Liver (tissue), 9 donors: Measurements from ENCODE around the gene KRTAP4-4. TPM values are rescaled to one million over a fixed set of nuclear protein-coding genes. Genes with fewer than 3 reads are reported as not detected.

Experiments
- DNase-seq: peaks from one replicate; pipeline ENCODE4 v3.0.0-alpha.2; 2017; ENCODE audit warnings: low spot score
- H3K27ac ChIP-seq, 2 donors: one replicate each; pipeline ENCODE4 v1.7.0; 2013; ENCODE audit warnings: inconsistent platforms in 2 of 2, low read length in 2 of 2, control low read depth in 1 of 2, low read depth in 1 of 2, mild to moderate bottlenecking in 1 of 2
- H3K27me3 ChIP-seq, 4 donors: one replicate each; pipeline versions ENCODE4 v1.6.1 to v1.7.0; 2013; ENCODE audit warnings: low read length in 3 of 4, inconsistent platforms in 1 of 4, mild to moderate bottlenecking in 1 of 4, moderate library complexity in 1 of 4; ENCODE audit not compliant: control insufficient read depth in 4 of 4, insufficient read depth in 4 of 4
- H3K36me3 ChIP-seq, 4 donors: one replicate each; pipeline versions ENCODE4 v1.6.1 to v1.7.0; 2013; ENCODE audit warnings: low read length in 3 of 4, mild to moderate bottlenecking in 3 of 4, low read depth in 1 of 4, moderate library complexity in 1 of 4; ENCODE audit not compliant: control insufficient read depth in 4 of 4, insufficient read depth in 3 of 4
- H3K4me1 ChIP-seq, 4 donors: one replicate each; pipeline versions ENCODE4 v1.6.1 to v1.7.0; 2013; ENCODE audit warnings: low read length in 3 of 4, mild to moderate bottlenecking in 3 of 4, moderate library complexity in 1 of 4; ENCODE audit not compliant: control insufficient read depth in 4 of 4, insufficient read depth in 4 of 4
- H3K4me3 ChIP-seq, 3 donors: one replicate each; pipeline versions ENCODE4 v1.6.1 to v1.7.0; 2013; ENCODE audit warnings: low read length in 3 of 3, control low read depth in 1 of 3, low read depth in 1 of 3, mild to moderate bottlenecking in 1 of 3
- H3K9ac ChIP-seq, 2 donors: one replicate each; pipeline ENCODE4 v1.7.0; 2013; ENCODE audit warnings: low read length in 2 of 2, mild to moderate bottlenecking in 2 of 2, moderate library complexity in 2 of 2, control low read depth in 1 of 2, low read depth in 1 of 2
- H3K9me3 ChIP-seq, 4 donors: one replicate each; pipeline versions ENCODE4 v1.6.1 to v1.7.0; 2013; ENCODE audit warnings: low read length in 3 of 4; ENCODE audit not compliant: control insufficient read depth in 4 of 4
- ATF3 ChIP-seq: IDR thresholded peaks from 2 replicates; pipeline ENCODE4 v1.6.1; 2016; ENCODE audit warnings: antibody characterized with exemption
- CTCF ChIP-seq: fragments of 150-350 bp; IDR thresholded peaks from 2 replicates; pipeline ENCODE4 v1.5.1; 2017; ENCODE audit warnings: improper control_type of control experiment, low read depth, low read length; ENCODE audit not compliant: missing input control
- EGR1 ChIP-seq, 2 donors: IDR thresholded peaks; 2 replicates each; pipeline ENCODE4 v1.6.1; 2016 to 2018; ENCODE audit warnings: antibody characterized with exemption in 2 of 2, low read depth in 2 of 2
- FOXA1 ChIP-seq: IDR thresholded peaks from 2 replicates; pipeline ENCODE4 v1.6.1; 2016; ENCODE audit warnings: antibody characterized with exemption
- FOXA2 ChIP-seq: IDR thresholded peaks from 2 replicates; pipeline ENCODE4 v1.6.1; 2016; ENCODE audit warnings: antibody characterized with exemption
- GABPA ChIP-seq, 2 donors: IDR thresholded peaks in 1 of 2; conservative IDR thresholded peaks in 1 of 2; 2 replicates each; pipeline ENCODE4 v1.6.1; 2016; ENCODE audit warnings: antibody characterized with exemption in 2 of 2, mild to moderate bottlenecking in 1 of 2, moderate library complexity in 1 of 2
- HNF4A ChIP-seq, 2 donors: conservative IDR thresholded peaks; 2 replicates each; pipeline ENCODE4 v1.6.1; 2016; ENCODE audit warnings: antibody characterized with exemption in 2 of 2, mild to moderate bottlenecking in 2 of 2
- HNF4G ChIP-seq: IDR thresholded peaks from 2 replicates; pipeline ENCODE4 v1.6.1; 2016; ENCODE audit warnings: antibody characterized with exemption
- MAX ChIP-seq: IDR thresholded peaks from 2 replicates; pipeline ENCODE4 v1.6.1; 2016; ENCODE audit warnings: antibody characterized with exemption
- NR2F2 ChIP-seq: IDR thresholded peaks from 2 replicates; pipeline ENCODE4 v1.6.1; 2016; ENCODE audit warnings: antibody characterized with exemption
- RAD21 ChIP-seq, 2 donors: IDR thresholded peaks; 2 replicates each; pipeline ENCODE4 v1.6.1; 2016; ENCODE audit warnings: antibody characterized with exemption in 2 of 2, mild to moderate bottlenecking in 2 of 2
- REST ChIP-seq: IDR thresholded peaks from 2 replicates; pipeline ENCODE4 v1.6.1; 2016; ENCODE audit warnings: antibody characterized with exemption, mild to moderate bottlenecking
- SP1 ChIP-seq: IDR thresholded peaks from 2 replicates; pipeline ENCODE4 v1.6.1; 2018; ENCODE audit warnings: antibody characterized with exemption, mild to moderate bottlenecking
- TAF1 ChIP-seq: conservative IDR thresholded peaks from 2 replicates; pipeline ENCODE4 v1.6.1; 2016; ENCODE audit warnings: antibody characterized with exemption, mild to moderate bottlenecking
- YY1 ChIP-seq: IDR thresholded peaks from 2 replicates; pipeline ENCODE4 v1.6.1; 2016; ENCODE audit warnings: antibody characterized with exemption, mild to moderate bottlenecking
- ZBTB33 ChIP-seq: IDR thresholded peaks from 2 replicates; pipeline ENCODE4 v1.6.1; 2016; ENCODE audit warnings: antibody characterized with exemption
- WGBS: extraction: QIAGEN DNeasy Blood & Tissue Kit; methylation state at CpG from one replicate; pipeline ENCODE4 v1.1.7; 2013; 5-methylcytosine and 5-hydroxymethylcytosine counted together
- polyA plus RNA-seq, 2 donors: library from polyadenylated mRNA; stranded (reverse) in 1 of 2; unstranded in 1 of 2; fragments of 200-250 nt in 1 of 2; fragments of >200 nt in 1 of 2; fragmentation: Nextera tagmentation in 1 of 2; extraction: Ambion mirVana in 1 of 2; gene quantifications; one replicate each; pipeline versions ENCODE4 v1.2.1 to v1.2.3, GENCODE V29; 2013 to 2015
- total RNA-seq, 2 donors: library from RNA; depleted of rRNA; stranded (reverse); fragments of >200 nt; gene quantifications; one replicate each; pipeline ENCODE4 v1.2.3, GENCODE V29; 2014
- donor health status: healthy.
- donor health status: healthy.
- donor health status: healthy.
- donor health status: healthy.
- donor health status: healthy.

The KRTAP4-4 gene
- total and polyA plus RNA-seq, 4 donors: not detected

GRCh38 chr17:41186872-41187271, 26.3 kb upstream of the KRTAP4-4 start:
- no peak overlapping the region for H3K4me3 ChIP-seq
- H3K27ac ChIP-seq: no peak overlapping the region
- no peaks in the 10 kb centered on the region for H3K36me3 ChIP-seq
- 85% methylated on average over 2 of the region's 2 CpGs for WGBS
- no peak overlapping the region for H3K9ac ChIP-seq
- peaks cover 0 to 12% (median 0%) of the 10 kb centered on the region in 4 donors for H3K27me3 ChIP-seq
- no peak for TF ChIP-seq CTCF
- TF ChIP-seq ZBTB33: no peak
- no peak for TF ChIP-seq EGR1 (IDR thresholded peaks at IDR 0.05; ENCODE audit: low read depth in 2 of 2)
- no peak for TF ChIP-seq REST
- DNase-seq: no peak
- H3K4me1 ChIP-seq: no peaks in the 10 kb centered on the region
- H3K9me3 ChIP-seq: no peaks in the 10 kb centered on the region

GRCh38 chr17:41185001-41185400, 24.5 kb upstream of the KRTAP4-4 start:
- 48% methylated on average over 1 of the region's 1 CpG for WGBS
- no peaks in the 10 kb centered on the region for H3K9me3 ChIP-seq
- no peak for DNase-seq
- H3K36me3 ChIP-seq: no peaks in the 10 kb centered on the region
- H3K27ac ChIP-seq: no peak overlapping the region
- H3K4me1 ChIP-seq: no peaks in the 10 kb centered on the region
- H3K9ac ChIP-seq: no peak overlapping the region
- no peak overlapping the region for H3K4me3 ChIP-seq
- H3K27me3 ChIP-seq: peaks cover 0 to 12% (median 0%) of the 10 kb centered on the region in 4 donors
- TF ChIP-seq TAF1 (no peak), EGR1 (IDR thresholded peaks at IDR 0.05; ENCODE audit: low read depth in 2 of 2) (no peak), FOXA2 (no peak), ZBTB33 (no peak), GABPA (IDR thresholded peaks at IDR 0.05 in 1 of 2, conservative IDR thresholded peaks at IDR 0.05 in 1 of 2) (no peak), FOXA1 (no peak), MAX (no peak), CTCF (no peak), RAD21 (IDR thresholded peaks at IDR 0.05) (no peak), SP1 (no peak), NR2F2 (no peak), HNF4G (no peak), YY1 (no peak), REST (no peak), ATF3 (no peak), HNF4A (conservative IDR thresholded peaks at IDR 0.05) (no peak)
